ENCODE results near the gene LIMK1.
A peak's percentile ranks its signal among the peaks of the same experiment; 100 is the strongest.

Gene LIMK1

GRCh38 chr7:74082770-74083116, 861 bp upstream of the LIMK1 start:
- Histone ChIP-seq H3K4me2 (ENCODE audit: insufficient read depth, low read length, poor library complexity, severe bottlenecking) (peak overlapping the region; percentile 74), H3K9ac (ENCODE audit: low read depth, low read length, poor library complexity) (peak overlapping the region; percentile 65), H3K36me3 (replicated peaks in 1 of 2; ENCODE audit: control insufficient read depth in 2 of 2, insufficient read depth in 2 of 2, low read length in 2 of 2) (peaks cover 3 to 26% of the 10 kb centered on the region in 2 donors), H3K4ac (ENCODE audit: low read length) (peak overlapping the region; percentile 5), H3K18ac (ENCODE audit: low read length) (peak overlapping the region; percentile 92), H3K9me3 (replicated peaks in 1 of 2; ENCODE audit: control insufficient read depth in 2 of 2, insufficient read depth in 1 of 2, low read depth in 1 of 2, low read length in 2 of 2) (no peaks in the 10 kb centered on the region), H2BK5ac (ENCODE audit: low read length) (peak overlapping the region; percentile 97), H4K91ac (ENCODE audit: low read depth, low read length, poor library complexity) (peak overlapping the region; percentile 38), H3K23ac (ENCODE audit: low read depth, low read length, poor library complexity) (peak overlapping the region; percentile 29), H2AK5ac (ENCODE audit: low read depth, low read length) (peak overlapping the region; percentile 97), H3K27me3 (ENCODE audit: control insufficient read depth in 3 of 3, insufficient read depth in 3 of 3, low read depth in 1 of 3, low read length in 3 of 3) (no peaks in the 10 kb centered on the region), H3K79me1 (ENCODE audit: low read depth, low read length) (peaks cover 5% of the 10 kb centered on the region), H2BK12ac (ENCODE audit: low read length) (peak overlapping the region; percentile 99), H2AFZ (ENCODE audit: low read length) (peak overlapping the region; percentile 92), H3K27ac (replicated peaks; ENCODE audit: low read length) (peak overlapping the region; percentile 92), H2BK15ac (ENCODE audit: low read length) (peak overlapping the region; percentile 30), H3K4me1 (ENCODE audit: control insufficient read depth in 2 of 2, insufficient read depth in 1 of 2, low read depth in 1 of 2, low read length in 2 of 2) (peaks cover 15 to 18% of the 10 kb centered on the region in 2 donors), H3K4me3 (ENCODE audit: low read length in 2 of 2) (peak overlapping the region; percentile 65 to 70), H3K14ac (ENCODE audit: low read length) (peak overlapping the region; percentile 77), H4K8ac (ENCODE audit: low read depth, low read length) (peak overlapping the region; percentile 52), H2BK120ac (ENCODE audit: low read depth, low read length) (peak overlapping the region; percentile 21)
- no CpG with 5 or more reads among the region's 9 CpGs for WGBS, 2 donors (ENCODE audit: extremely low coverage in 2 of 2, insufficient read length in 2 of 2, insufficient replicate concordance in 1 of 2)
- DNase-seq (ENCODE audit: low spot score) = no peak

GRCh38 chr7:74083928-74084721, 521 bp downstream of the LIMK1 start:
- H3K4me2 ChIP-seq (ENCODE audit: insufficient read depth, low read length, poor library complexity, severe bottlenecking) = peak overlapping the region; percentile 86
- WGBS, 2 donors (ENCODE audit: extremely low coverage in 2 of 2, insufficient read length in 2 of 2, insufficient replicate concordance in 1 of 2) = no CpG with 5 or more reads among the region's 61 CpGs
- H3K9ac ChIP-seq (ENCODE audit: low read depth, low read length, poor library complexity) = peak overlapping the region; percentile 90
- H4K91ac ChIP-seq (ENCODE audit: low read depth, low read length, poor library complexity) = no peak overlapping the region
- H3K4ac ChIP-seq (ENCODE audit: low read length) = peak overlapping the region; percentile 89
- H2BK5ac ChIP-seq (ENCODE audit: low read length) = no peak overlapping the region
- no peak overlapping the region for H4K8ac ChIP-seq (ENCODE audit: low read depth, low read length)
- H3K79me1 ChIP-seq (ENCODE audit: low read depth, low read length) = peaks cover 5% of the 10 kb centered on the region
- H3K36me3 ChIP-seq (replicated peaks in 1 of 2; ENCODE audit: control insufficient read depth in 2 of 2, insufficient read depth in 2 of 2, low read length in 2 of 2) = peaks cover 7 to 39% of the 10 kb centered on the region in 2 donors
- H3K27me3 ChIP-seq (ENCODE audit: control insufficient read depth in 3 of 3, insufficient read depth in 3 of 3, low read depth in 1 of 3, low read length in 3 of 3) = no peaks in the 10 kb centered on the region
- H2BK120ac ChIP-seq (ENCODE audit: low read depth, low read length) = no peak overlapping the region
- peak overlapping the region; percentile 49 for H2AK5ac ChIP-seq (ENCODE audit: low read depth, low read length)
- H3K14ac ChIP-seq (ENCODE audit: low read length) = peak overlapping the region; percentile 1
- no peak for DNase-seq (ENCODE audit: low spot score)
- H2BK15ac ChIP-seq (ENCODE audit: low read length) = peak overlapping the region; percentile 26
- no peak overlapping the region for H2BK12ac ChIP-seq (ENCODE audit: low read length)
- no peaks in the 10 kb centered on the region for H3K9me3 ChIP-seq (replicated peaks in 1 of 2; ENCODE audit: control insufficient read depth in 2 of 2, insufficient read depth in 1 of 2, low read depth in 1 of 2, low read length in 2 of 2)
- H3K18ac ChIP-seq (ENCODE audit: low read length) = peak overlapping the region; percentile 75
- H2AFZ ChIP-seq (ENCODE audit: low read length) = peak overlapping the region; percentile 90
- no peak overlapping the region for H3K27ac ChIP-seq (replicated peaks; ENCODE audit: low read length)
- H3K4me3 ChIP-seq (ENCODE audit: low read length in 2 of 2) = peak overlapping the region; percentile 65 to 85
- peaks cover 13 to 18% of the 10 kb centered on the region in 2 donors for H3K4me1 ChIP-seq (ENCODE audit: control insufficient read depth in 2 of 2, insufficient read depth in 1 of 2, low read depth in 1 of 2, low read length in 2 of 2)
- peak overlapping the region; percentile 87 for H3K23ac ChIP-seq (ENCODE audit: low read depth, low read length, poor library complexity)

GRCh38 chr7:74084722-74085578, 1.3 kb downstream of the LIMK1 start:
- WGBS, 2 donors (ENCODE audit: extremely low coverage in 2 of 2, insufficient read length in 2 of 2, insufficient replicate concordance in 1 of 2) = no CpG with 5 or more reads among the region's 6 CpGs
- no peak overlapping the region for H4K91ac ChIP-seq (ENCODE audit: low read depth, low read length, poor library complexity)
- peak overlapping the region; percentile 26 for H2BK15ac ChIP-seq (ENCODE audit: low read length)
- peak overlapping the region; percentile 65 to 85 for H3K4me3 ChIP-seq (ENCODE audit: low read length in 2 of 2)
- no peak overlapping the region for H3K27ac ChIP-seq (replicated peaks; ENCODE audit: low read length)
- H3K23ac ChIP-seq (ENCODE audit: low read depth, low read length, poor library complexity) = peak overlapping the region; percentile 87
- no peaks in the 10 kb centered on the region for H3K27me3 ChIP-seq (ENCODE audit: control insufficient read depth in 3 of 3, insufficient read depth in 3 of 3, low read depth in 1 of 3, low read length in 3 of 3)
- H2BK5ac ChIP-seq (ENCODE audit: low read length) = no peak overlapping the region
- no peak overlapping the region for H4K8ac ChIP-seq (ENCODE audit: low read depth, low read length)
- H2AK5ac ChIP-seq (ENCODE audit: low read depth, low read length) = peak overlapping the region; percentile 49
- no peak overlapping the region for H2BK120ac ChIP-seq (ENCODE audit: low read depth, low read length)
- peak overlapping the region; percentile 89 for H3K4ac ChIP-seq (ENCODE audit: low read length)
- H3K4me1 ChIP-seq (ENCODE audit: control insufficient read depth in 2 of 2, insufficient read depth in 1 of 2, low read depth in 1 of 2, low read length in 2 of 2) = peaks cover 13 to 15% of the 10 kb centered on the region in 2 donors
- H3K4me2 ChIP-seq (ENCODE audit: insufficient read depth, low read length, poor library complexity, severe bottlenecking) = peak overlapping the region; percentile 86
- peak overlapping the region; percentile 83 for H3K9ac ChIP-seq (ENCODE audit: low read depth, low read length, poor library complexity)
- peaks cover 5% of the 10 kb centered on the region for H3K79me1 ChIP-seq (ENCODE audit: low read depth, low read length)
- H2AFZ ChIP-seq (ENCODE audit: low read length) = peak overlapping the region; percentile 90
- H3K36me3 ChIP-seq (replicated peaks in 1 of 2; ENCODE audit: control insufficient read depth in 2 of 2, insufficient read depth in 2 of 2, low read length in 2 of 2) = peaks cover 7 to 46% of the 10 kb centered on the region in 2 donors
- DNase-seq (ENCODE audit: low spot score) = no peak
- no peak overlapping the region for H2BK12ac ChIP-seq (ENCODE audit: low read length)
- peak overlapping the region; percentile 1 for H3K14ac ChIP-seq (ENCODE audit: low read length)
- peak overlapping the region; percentile 5 for H3K18ac ChIP-seq (ENCODE audit: low read length)
- no peaks in the 10 kb centered on the region for H3K9me3 ChIP-seq (replicated peaks in 1 of 2; ENCODE audit: control insufficient read depth in 2 of 2, insufficient read depth in 1 of 2, low read depth in 1 of 2, low read length in 2 of 2)
